Tibial nerve (tissue), 4 donors: ENCODE data around the gene ACKR2. TPM values are rescaled to one million over a fixed set of nuclear protein-coding genes. Genes with fewer than 3 reads are reported as not detected.
A peak's percentile ranks its signal among the peaks of the same experiment; 100 is the strongest.

ENCODE experiments used
- DNase-seq, 2 donors: peaks; one replicate each; pipeline ENCODE4 v3.0.0-alpha.2; 2019; ENCODE audit warnings: low spot score in 2 of 2
- H3K27ac ChIP-seq, 4 donors: fragments of 200-600 bp; sonication (generic) in 3 of 4; one replicate each; pipeline ENCODE4 v1.5.1; 2017 to 2019; ENCODE audit warnings: mild to moderate bottlenecking in 1 of 4
- H3K27me3 ChIP-seq, 2 donors: fragments of 200-600 bp; sonication (generic) in 1 of 2; one replicate each; pipeline versions ENCODE4 v1.5.1 to v1.6.0; 2017 to 2019
- H3K36me3 ChIP-seq, 3 donors: fragments of 200-600 bp; sonication (generic); one replicate each; pipeline ENCODE4 v1.5.1; 2018 to 2019
- H3K4me1 ChIP-seq, 4 donors: fragments of 200-600 bp; sonication (generic) in 3 of 4; one replicate each; pipeline ENCODE4 v1.5.1; 2017 to 2019
- H3K4me3 ChIP-seq, 4 donors: fragments of 200-600 bp; sonication (generic) in 3 of 4; one replicate each; pipeline ENCODE4 v1.5.1; 2017 to 2019; ENCODE audit warnings: mild to moderate bottlenecking in 1 of 4, moderate library complexity in 1 of 4
- H3K9me3 ChIP-seq, 4 donors: fragments of 200-600 bp; sonication (generic) in 3 of 4; one replicate each; pipeline ENCODE4 v1.5.1; 2017 to 2019
- EP300 ChIP-seq, 2 donors: sonication (generic); formaldehyde crosslinking; IDR thresholded peaks; one replicate each; pipeline ENCODE4 v1.6.1; 2017; ENCODE audit warnings: antibody characterized with exemption in 2 of 2, mild to moderate bottlenecking in 1 of 2
- POLR2A ChIP-seq, 2 donors: fragments of 450-650 bp; IDR thresholded peaks; one replicate each; pipeline ENCODE4 v1.6.1; 2017; ENCODE audit warnings: antibody characterized with exemption in 2 of 2, mild to moderate bottlenecking in 2 of 2, moderate library complexity in 2 of 2
- WGBS, 2 donors: methylation state at CpG; one replicate each; pipeline ENCODE4 v1.1.5; 2018; 5-methylcytosine and 5-hydroxymethylcytosine counted together
- total RNA-seq, 4 donors: library from RNA; depleted of rRNA; stranded (reverse); fragments of >200 nt; gene quantifications; one replicate each; pipeline ENCODE4 v1.1.0, GENCODE V29; 2016
- TF ChIP-seq, protein P1 (sequence below), 5 experiments: fragments of 200-600 bp in 3 of 5; fragments of 450-650 bp in 2 of 5; sonication (generic) in 3 of 5; IDR thresholded peaks; one replicate each; pipeline ENCODE4 v1.5.1; 2016 to 2019; ENCODE audit warnings: antibody characterized with exemption in 5 of 5, mild to moderate bottlenecking in 3 of 5, moderate library complexity in 2 of 5

ACKR2 gene
- total RNA-seq, 4 donors from 2014 or later, result 25.2 to 59.0 (median 38.6) TPM

GRCh38 chr3:42801784-42802183 is 7.5 kb upstream of the ACKR2 start:
- no peak for TF ChIP-seq EP300 (IDR thresholded peaks at IDR 0.05)
- no peak for TF ChIP-seq POLR2A (IDR thresholded peaks at IDR 0.05)
- TF ChIP-seq, protein P1, sequence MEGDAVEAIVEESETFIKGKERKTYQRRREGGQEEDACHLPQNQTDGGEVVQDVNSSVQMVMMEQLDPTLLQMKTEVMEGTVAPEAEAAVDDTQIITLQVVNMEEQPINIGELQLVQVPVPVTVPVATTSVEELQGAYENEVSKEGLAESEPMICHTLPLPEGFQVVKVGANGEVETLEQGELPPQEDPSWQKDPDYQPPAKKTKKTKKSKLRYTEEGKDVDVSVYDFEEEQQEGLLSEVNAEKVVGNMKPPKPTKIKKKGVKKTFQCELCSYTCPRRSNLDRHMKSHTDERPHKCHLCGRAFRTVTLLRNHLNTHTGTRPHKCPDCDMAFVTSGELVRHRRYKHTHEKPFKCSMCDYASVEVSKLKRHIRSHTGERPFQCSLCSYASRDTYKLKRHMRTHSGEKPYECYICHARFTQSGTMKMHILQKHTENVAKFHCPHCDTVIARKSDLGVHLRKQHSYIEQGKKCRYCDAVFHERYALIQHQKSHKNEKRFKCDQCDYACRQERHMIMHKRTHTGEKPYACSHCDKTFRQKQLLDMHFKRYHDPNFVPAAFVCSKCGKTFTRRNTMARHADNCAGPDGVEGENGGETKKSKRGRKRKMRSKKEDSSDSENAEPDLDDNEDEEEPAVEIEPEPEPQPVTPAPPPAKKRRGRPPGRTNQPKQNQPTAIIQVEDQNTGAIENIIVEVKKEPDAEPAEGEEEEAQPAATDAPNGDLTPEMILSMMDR (IDR thresholded peaks at IDR 0.05), result no peak
- H3K36me3 ChIP-seq, result no peaks in the 10 kb centered on the region
- no peaks in the 10 kb centered on the region for H3K9me3 ChIP-seq
- H3K27ac ChIP-seq, result peak overlapping the region in 2 of 4 donors; percentile 96 to 98
- H3K4me3 ChIP-seq, result no peak overlapping the region
- no peak for DNase-seq
- 88 to 92% methylated on average over 4 of the region's 4 CpGs for WGBS, 2 donors
- H3K27me3 ChIP-seq, result no peaks in the 10 kb centered on the region
- H3K4me1 ChIP-seq, result peaks cover 7 to 49% (median 15%) of the 10 kb centered on the region in 4 donors

DNA sequence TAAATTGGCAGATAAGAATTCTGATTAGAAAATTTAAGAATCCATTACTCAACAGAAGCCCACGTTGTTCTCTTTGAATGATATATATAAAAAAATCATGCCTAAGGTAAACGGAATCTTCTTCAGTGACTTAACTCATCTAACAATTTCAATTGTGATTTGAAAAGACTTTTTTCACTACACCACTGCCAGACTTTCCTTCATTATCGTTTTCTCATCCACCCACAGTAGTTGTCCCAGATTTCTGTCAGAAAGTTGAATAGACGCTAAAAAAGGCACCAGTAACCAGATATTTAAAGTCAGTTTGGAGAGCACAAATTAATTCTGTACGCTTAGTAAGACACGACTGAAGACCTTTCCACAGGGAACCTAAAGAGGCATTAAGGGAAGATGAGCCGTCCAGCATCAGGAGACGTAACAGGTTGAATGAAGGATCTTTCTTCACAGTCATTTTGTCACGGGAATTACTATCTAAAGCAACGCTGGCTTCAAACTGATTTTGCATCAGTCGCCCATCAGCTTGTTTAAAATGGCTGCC is 6.3 kb upstream of the ACKR2 start:
- H3K4me3 ChIP-seq, result peak overlapping the region; percentile 67 to 90 (median 80)
- 32 to 41% methylated on average over 11 of the region's 11 CpGs for WGBS, 2 donors
- TF ChIP-seq POLR2A (IDR thresholded peaks at IDR 0.05) (no peak), EP300 (IDR thresholded peaks at IDR 0.05) (no peak)
- TF ChIP-seq, protein P1 (IDR thresholded peaks at IDR 0.05), result no peak
- peak overlapping the region; percentile 86 to 98 (median 94) for H3K27ac ChIP-seq
- no peak for DNase-seq
- no peaks in the 10 kb centered on the region for H3K27me3 ChIP-seq
- peaks cover 7 to 49% (median 15%) of the 10 kb centered on the region in 4 donors for H3K4me1 ChIP-seq
- H3K36me3 ChIP-seq, result no peaks in the 10 kb centered on the region
- H3K9me3 ChIP-seq, result no peaks in the 10 kb centered on the region

GRCh38 chr3:42803414-42804105 is 5.7 kb upstream of the ACKR2 start:
- H3K9me3 ChIP-seq, result no peaks in the 10 kb centered on the region
- H3K27ac ChIP-seq, result peak overlapping the region; percentile 86 to 98 (median 94)
- TF ChIP-seq POLR2A (IDR thresholded peaks at IDR 0.05) (no peak), EP300 (IDR thresholded peaks at IDR 0.05) (no peak)
- TF ChIP-seq, protein P1 (IDR thresholded peaks at IDR 0.05), result no peak
- H3K4me3 ChIP-seq, result peak overlapping the region; percentile 67 to 90 (median 80)
- WGBS, 2 donors, result 1 to 2% methylated on average over 32 to 33 of the region's 33 CpGs
- H3K27me3 ChIP-seq, result no peaks in the 10 kb centered on the region
- DNase-seq, result no peak
- peaks cover 7 to 49% (median 15%) of the 10 kb centered on the region in 4 donors for H3K4me1 ChIP-seq
- H3K36me3 ChIP-seq, result no peaks in the 10 kb centered on the region

DNA sequence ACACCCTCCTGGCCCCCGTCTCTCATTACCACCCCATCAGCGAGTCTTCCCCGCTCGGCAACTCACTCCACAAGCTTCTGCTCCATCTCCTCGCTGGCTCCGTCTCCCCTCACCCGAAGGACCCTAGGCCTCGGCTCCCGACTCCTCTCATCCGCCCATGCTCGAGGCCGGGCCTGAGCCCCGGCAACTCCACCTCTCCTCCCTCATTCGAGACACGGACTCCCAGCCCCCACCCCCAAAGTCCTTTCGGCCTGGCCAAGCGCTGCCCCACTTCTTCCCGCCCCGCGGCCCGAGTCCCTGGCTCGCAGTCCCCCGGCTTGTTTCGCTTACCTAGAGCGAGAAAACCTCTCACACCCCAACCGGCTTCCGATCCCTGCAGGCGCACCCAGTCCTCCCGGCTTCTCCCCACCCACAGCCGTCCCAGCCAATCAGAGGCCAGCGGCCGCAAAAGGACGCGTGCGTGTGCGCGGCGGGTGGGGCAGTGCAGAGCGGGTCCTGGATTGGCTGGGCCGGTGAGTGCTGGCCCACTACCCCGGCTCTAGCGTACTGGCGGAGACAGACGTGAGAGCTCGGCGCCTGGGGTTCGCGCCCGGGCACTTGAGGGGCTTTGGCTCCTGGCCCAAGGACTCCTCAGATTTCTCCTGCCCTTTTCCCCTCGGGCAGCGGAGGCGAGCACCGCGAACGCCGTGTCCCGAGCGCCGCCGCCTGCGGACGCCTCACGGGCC is 5.0 kb upstream of the ACKR2 start, which contains the start of gene HIGD1A:
Gene HIGD1A, minus strand, starts transcription at position 385 of the 725 bp plus-strand sequence. CDS start 10,237 bp downstream, outside the sequence.
- peak within 1 kb of the TSS; percentile 67 to 90 (median 80) for H3K4me3 ChIP-seq
- no peaks in the 10 kb centered on the region for H3K9me3 ChIP-seq
- WGBS, 2 donors, result 1% methylated on average over 45 to 61 of the region's 63 CpGs
- no peaks in the 10 kb centered on the region for H3K27me3 ChIP-seq
- H3K36me3 ChIP-seq, result no peaks in the 10 kb centered on the region
- H3K4me1 ChIP-seq, result peaks cover 7 to 49% (median 15%) of the 10 kb centered on the region in 4 donors
- peak; percentile 91 to 92 for DNase-seq
- peak; percentile 86 to 98 for TF ChIP-seq EP300 (IDR thresholded peaks at IDR 0.05)
- TF ChIP-seq POLR2A (IDR thresholded peaks at IDR 0.05), result peak; percentile 92 to 98
- TF ChIP-seq, protein P1 (IDR thresholded peaks at IDR 0.05), result peak in 2 of 5 experiments; percentile 37 to 38
- H3K27ac ChIP-seq, result peak within 1 kb of the TSS; percentile 86 to 98 (median 94)
